ENCODE measurements around the gene TMEM214. TPM values are rescaled to one million over a fixed set of nuclear protein-coding genes. Genes with fewer than 3 reads are reported as not detected.

TMEM214 gene
- total RNA-seq, 1 experiment from 2014 or later = 85.0 TPM

- POLR2A ChIA-PET = interaction anchor here (0.5 kb wide), 1 partner anchor 16 kb away, joined by 6 read pairs; no protein-coding TSS in a partner anchor
- no peak for TF ChIP-seq CTCF (IDR thresholded peaks at IDR 0.05; ENCODE audit: insufficient read depth in 1 of 2, low read depth in 1 of 2, low read length in 1 of 2, severe bottlenecking in 1 of 2, unreplicated experiment in 1 of 2)
- Mint-ChIP-seq H3K27ac (ENCODE audit: unreplicated experiment) (no peak overlapping the region), H3K27me3 (ENCODE audit: insufficient read depth, unreplicated experiment) (peaks cover 13% of the 10 kb centered on the region), H3K9me3 (ENCODE audit: unreplicated experiment) (no peaks in the 10 kb centered on the region), H3K36me3 (ENCODE audit: insufficient read depth, unreplicated experiment) (peaks cover 6% of the 10 kb centered on the region), H3K4me1 (ENCODE audit: low read depth, unreplicated experiment) (peaks cover 11% of the 10 kb centered on the region), H3K4me3 (ENCODE audit: unreplicated experiment) (no peak overlapping the region)
- Histone ChIP-seq H3K36me3 (ENCODE audit: control insufficient read depth, insufficient read depth, low read length) (no peaks in the 10 kb centered on the region), H3K27me3 (replicated peaks; ENCODE audit: control insufficient read depth, insufficient read depth, low read length) (no peaks in the 10 kb centered on the region), H3K9me3 (no peaks in the 10 kb centered on the region), H3K4me3 (ENCODE audit: low read depth, low read length) (no peak overlapping the region), H3K4me1 (peaks cover 7% of the 10 kb centered on the region)
- no TSS peak for BruUV-seq (replicated peaks)
- no peak for DNase-seq
- intact Hi-C loops (cut with micrococcal nuclease; ENCODE audit: unreplicated experiment) = loop anchor here (2.0 kb wide), 2 partner anchors 47 to 59 kb away; partner anchors contain the start of gene TMEM214
- CTCF ChIA-PET = no interaction called here
Measured at GRCh38 chr2:27080140-27080469, 47.3 kb downstream of the TMEM214 start.

GRCh38 chr2:27080603-27080936 is 47.8 kb downstream of the TMEM214 start:
- no peaks in the 10 kb centered on the region for H3K9me3 ChIP-seq
- Mint-ChIP-seq H3K9me3 (ENCODE audit: unreplicated experiment) (no peaks in the 10 kb centered on the region), H3K27ac (ENCODE audit: unreplicated experiment) (no peak overlapping the region), H3K27me3 (ENCODE audit: insufficient read depth, unreplicated experiment) (peaks cover 12% of the 10 kb centered on the region), H3K36me3 (ENCODE audit: insufficient read depth, unreplicated experiment) (peaks cover 6% of the 10 kb centered on the region), H3K4me1 (ENCODE audit: low read depth, unreplicated experiment) (peaks cover 15% of the 10 kb centered on the region), H3K4me3 (ENCODE audit: unreplicated experiment) (peak overlapping the region; percentile 70)
- intact Hi-C loops (cut with micrococcal nuclease; ENCODE audit: unreplicated experiment) = loop anchor here (2.0 kb wide), 2 partner anchors 48 to 60 kb away; partner anchors contain the start of gene TMEM214
- no peaks in the 10 kb centered on the region for H3K36me3 ChIP-seq (ENCODE audit: control insufficient read depth, insufficient read depth, low read length)
- POLR2A ChIA-PET = interaction anchor here (0.5 to 1.0 kb wide), 2 partner anchors 9 to 265 kb away, joined by 3 to 7 read pairs; partner anchors contain the start of gene OST4
- H3K4me1 ChIP-seq = peaks cover 7% of the 10 kb centered on the region
- H3K4me3 ChIP-seq (ENCODE audit: low read depth, low read length) = no peak overlapping the region
- BruUV-seq (replicated peaks) = no TSS peak
- no peak for TF ChIP-seq CTCF (IDR thresholded peaks at IDR 0.05; ENCODE audit: insufficient read depth in 1 of 2, low read depth in 1 of 2, low read length in 1 of 2, severe bottlenecking in 1 of 2, unreplicated experiment in 1 of 2)
- CTCF ChIA-PET = interaction anchor here (0.6 to 2.1 kb wide), 11 partner anchors 9 to 130 kb away, joined by 3 to 19 read pairs (median 5); partner anchors contain the start of genes ABHD1, AGBL5 and OST4
- no peak for DNase-seq
- H3K27me3 ChIP-seq (replicated peaks; ENCODE audit: control insufficient read depth, insufficient read depth, low read length) = no peaks in the 10 kb centered on the region

GRCh38 chr2:27081984-27082772 is 49.4 kb downstream of the TMEM214 start:
- H3K36me3 Mint-ChIP-seq (ENCODE audit: insufficient read depth, unreplicated experiment) = peaks cover 6% of the 10 kb centered on the region
- H3K27me3 Mint-ChIP-seq (ENCODE audit: insufficient read depth, unreplicated experiment) = peaks cover 6% of the 10 kb centered on the region
- ChIA-PET CTCF (interaction anchor here (0.9 to 2.1 kb wide), 5 partner anchors 10 to 109 kb away, joined by 3 to 19 read pairs (median 5); partner anchors contain the start of genes OST4 and TMEM214), POLR2A (no interaction called here)
- H3K4me3 Mint-ChIP-seq (ENCODE audit: unreplicated experiment) = no peak overlapping the region
- no peak for DNase-seq
- no peak overlapping the region for H3K4me3 ChIP-seq (ENCODE audit: low read depth, low read length)
- intact Hi-C loops (cut with micrococcal nuclease; ENCODE audit: unreplicated experiment) = loop anchor here (1.0 to 2.0 kb wide), 4 partner anchors 11 to 61 kb away; partner anchors contain the start of genes OST4 and TMEM214
- no peaks in the 10 kb centered on the region for H3K36me3 ChIP-seq (ENCODE audit: control insufficient read depth, insufficient read depth, low read length)
- H3K27ac Mint-ChIP-seq (ENCODE audit: unreplicated experiment) = no peak overlapping the region
- TF ChIP-seq CTCF (IDR thresholded peaks at IDR 0.05; ENCODE audit: insufficient read depth in 1 of 2, low read depth in 1 of 2, low read length in 1 of 2, severe bottlenecking in 1 of 2, unreplicated experiment in 1 of 2) = no peak
- H3K4me1 Mint-ChIP-seq (ENCODE audit: low read depth, unreplicated experiment) = peaks cover 18% of the 10 kb centered on the region
- no TSS peak for BruUV-seq (replicated peaks)
- H3K9me3 ChIP-seq = no peaks in the 10 kb centered on the region
- no peaks in the 10 kb centered on the region for H3K27me3 ChIP-seq (replicated peaks; ENCODE audit: control insufficient read depth, insufficient read depth, low read length)
- H3K4me1 ChIP-seq = peaks cover 7% of the 10 kb centered on the region
- no peaks in the 10 kb centered on the region for H3K9me3 Mint-ChIP-seq (ENCODE audit: unreplicated experiment)

All from Caco-2 (cell line).